Measurements from ENCODE around the gene CD63. TPM values are rescaled to one million over a fixed set of nuclear protein-coding genes. Genes with fewer than 3 reads are reported as not detected.

The CD63 gene
- total and polyA plus RNA-seq, 2 experiments from 2014 or later, result 1,401 to 2,624 TPM

DNA sequence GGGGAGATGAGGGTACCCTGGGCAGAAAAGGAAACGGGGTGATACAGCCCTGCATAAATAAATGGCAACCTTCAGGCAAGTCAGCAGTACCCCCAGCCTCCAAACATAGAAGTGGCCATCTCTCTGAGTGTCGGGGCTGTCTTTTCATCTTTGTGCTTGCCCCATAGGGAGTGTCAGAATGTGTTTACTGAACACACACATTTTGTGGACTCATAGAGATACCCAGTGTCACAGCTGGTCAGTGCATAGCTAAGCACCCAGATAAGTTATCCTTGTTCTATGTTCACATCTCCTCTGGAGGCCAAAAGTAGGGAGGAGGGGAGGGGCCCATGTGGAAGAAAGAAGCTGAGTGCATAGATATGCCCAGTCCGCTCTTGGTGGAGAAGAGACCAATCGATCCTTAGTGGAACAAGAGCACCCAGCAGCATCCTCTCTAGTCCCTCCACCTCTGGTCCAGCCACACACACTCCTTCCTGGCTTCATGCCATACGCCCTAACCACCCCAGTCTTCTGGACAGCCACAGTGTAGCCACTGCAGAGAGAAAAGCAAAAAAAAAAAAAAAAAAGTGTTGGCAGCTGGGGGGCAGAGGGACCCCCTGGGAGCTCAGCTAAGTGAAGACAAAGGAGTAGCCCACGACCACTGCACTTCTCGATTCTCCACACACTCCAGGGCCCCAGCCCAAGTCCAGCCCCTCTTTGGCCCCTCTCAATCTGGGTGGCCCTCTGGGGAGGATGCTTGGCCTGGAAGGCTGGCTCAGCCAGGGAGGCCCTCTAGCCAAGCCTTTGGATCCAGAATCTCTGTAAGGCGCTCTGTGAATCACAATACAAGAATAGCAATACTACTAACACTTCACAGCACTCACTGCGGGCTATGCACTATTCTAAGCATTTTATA is 23.7 kb downstream of the CD63 start:
- peak overlapping the region; percentile 98 for H3K4me2 ChIP-seq
- WGBS (ENCODE audit: low lambda C conversion rate, missing lambda C conversion rate), result 67% methylated on average over 8 of the region's 9 CpGs
- H2AFZ ChIP-seq, result no peak overlapping the region
- no peaks in the 10 kb centered on the region for H3K79me2 ChIP-seq
- TF ChIP-seq, protein P1, sequence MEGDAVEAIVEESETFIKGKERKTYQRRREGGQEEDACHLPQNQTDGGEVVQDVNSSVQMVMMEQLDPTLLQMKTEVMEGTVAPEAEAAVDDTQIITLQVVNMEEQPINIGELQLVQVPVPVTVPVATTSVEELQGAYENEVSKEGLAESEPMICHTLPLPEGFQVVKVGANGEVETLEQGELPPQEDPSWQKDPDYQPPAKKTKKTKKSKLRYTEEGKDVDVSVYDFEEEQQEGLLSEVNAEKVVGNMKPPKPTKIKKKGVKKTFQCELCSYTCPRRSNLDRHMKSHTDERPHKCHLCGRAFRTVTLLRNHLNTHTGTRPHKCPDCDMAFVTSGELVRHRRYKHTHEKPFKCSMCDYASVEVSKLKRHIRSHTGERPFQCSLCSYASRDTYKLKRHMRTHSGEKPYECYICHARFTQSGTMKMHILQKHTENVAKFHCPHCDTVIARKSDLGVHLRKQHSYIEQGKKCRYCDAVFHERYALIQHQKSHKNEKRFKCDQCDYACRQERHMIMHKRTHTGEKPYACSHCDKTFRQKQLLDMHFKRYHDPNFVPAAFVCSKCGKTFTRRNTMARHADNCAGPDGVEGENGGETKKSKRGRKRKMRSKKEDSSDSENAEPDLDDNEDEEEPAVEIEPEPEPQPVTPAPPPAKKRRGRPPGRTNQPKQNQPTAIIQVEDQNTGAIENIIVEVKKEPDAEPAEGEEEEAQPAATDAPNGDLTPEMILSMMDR (IDR thresholded peaks at IDR 0.05; ENCODE audit: poor library complexity), result no peak
- no peak for TF ChIP-seq EZH2phosphoT487 (IDR thresholded peaks at IDR 0.05; ENCODE audit: low read depth, severe bottlenecking, unreplicated experiment)
- TF ChIP-seq EZH2 (IDR thresholded peaks at IDR 0.05; ENCODE audit: borderline replicate concordance), result no peak
- H4K20me1 ChIP-seq (ENCODE audit: insufficient read depth, poor library complexity, severe bottlenecking), result no peaks in the 10 kb centered on the region
- H3K27ac ChIP-seq, result no peak overlapping the region
- no peak overlapping the region for H3K4me3 ChIP-seq
- no peak for DNase-seq (ENCODE audit: low spot score)
- no peaks in the 10 kb centered on the region for H3K36me3 ChIP-seq (replicated peaks; ENCODE audit: insufficient read depth, low read depth)
- no peaks in the 10 kb centered on the region for H3K9me3 ChIP-seq (ENCODE audit: low read depth)
- H3K27me3 ChIP-seq, result peaks cover 41% of the 10 kb centered on the region
- no peaks in the 10 kb centered on the region for H3K4me1 ChIP-seq (ENCODE audit: insufficient read depth)
- H3K9me2 ChIP-seq (replicated peaks; ENCODE audit: insufficient read depth), result no peaks in the 10 kb centered on the region

DNA sequence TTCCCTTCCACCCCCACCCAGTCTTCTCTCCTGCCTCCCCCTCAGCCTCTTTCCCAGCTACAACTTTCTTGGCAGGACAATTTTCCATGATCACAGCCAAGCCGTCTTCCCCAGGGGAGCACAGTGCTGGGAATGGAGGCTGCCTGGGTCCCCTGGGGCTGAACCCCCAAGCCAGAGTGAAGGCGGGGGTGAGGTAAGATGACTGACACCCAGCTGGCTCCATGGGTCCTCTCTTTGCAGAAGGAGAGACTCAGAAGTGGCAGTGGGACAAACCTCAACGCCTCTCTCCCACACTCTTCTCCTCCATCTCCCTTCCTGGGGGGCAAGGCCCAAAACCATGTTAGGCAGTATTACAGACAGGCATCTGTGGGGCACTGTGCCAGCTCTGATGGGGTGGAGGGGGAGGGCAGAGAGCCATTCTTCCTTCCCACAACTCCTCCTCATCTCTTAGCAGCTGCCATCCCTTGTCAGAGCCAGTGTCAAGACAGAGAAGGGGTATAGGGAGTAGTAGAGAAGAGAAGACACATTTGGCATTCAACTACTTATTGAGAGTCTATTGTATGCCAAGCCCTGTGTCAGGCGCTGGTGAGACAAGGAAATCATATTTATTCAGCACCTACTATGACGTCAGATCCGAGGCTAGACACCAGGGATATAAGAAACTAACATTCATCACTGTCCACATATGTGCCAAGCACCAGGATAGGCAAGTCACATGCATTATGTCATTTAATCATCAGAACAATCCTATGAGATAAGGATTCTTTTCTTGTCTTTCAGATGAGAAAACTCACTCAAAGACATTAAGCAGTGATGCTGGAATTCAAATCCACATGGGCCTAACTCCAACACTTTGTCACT is 24.7 kb downstream of the CD63 start:
- H2AFZ ChIP-seq, result no peak overlapping the region
- H4K20me1 ChIP-seq (ENCODE audit: insufficient read depth, poor library complexity, severe bottlenecking), result no peaks in the 10 kb centered on the region
- no peak overlapping the region for H3K4me3 ChIP-seq
- H3K9me2 ChIP-seq (replicated peaks; ENCODE audit: insufficient read depth), result no peaks in the 10 kb centered on the region
- no peak overlapping the region for H3K27ac ChIP-seq
- no peak for DNase-seq (ENCODE audit: low spot score)
- no peaks in the 10 kb centered on the region for H3K4me1 ChIP-seq (ENCODE audit: insufficient read depth)
- H3K27me3 ChIP-seq, result peaks cover 32% of the 10 kb centered on the region
- no peaks in the 10 kb centered on the region for H3K79me2 ChIP-seq
- TF ChIP-seq EZH2phosphoT487 (IDR thresholded peaks at IDR 0.05; ENCODE audit: low read depth, severe bottlenecking, unreplicated experiment), result no peak
- TF ChIP-seq, protein P1 (IDR thresholded peaks at IDR 0.05; ENCODE audit: poor library complexity), result no peak
- TF ChIP-seq EZH2 (IDR thresholded peaks at IDR 0.05; ENCODE audit: borderline replicate concordance), result no peak
- H3K36me3 ChIP-seq (replicated peaks; ENCODE audit: insufficient read depth, low read depth), result no peaks in the 10 kb centered on the region
- no peaks in the 10 kb centered on the region for H3K9me3 ChIP-seq (ENCODE audit: low read depth)
- H3K4me2 ChIP-seq, result no peak overlapping the region
- 86% methylated on average over 6 of the region's 6 CpGs for WGBS (ENCODE audit: low lambda C conversion rate, missing lambda C conversion rate)

DNA sequence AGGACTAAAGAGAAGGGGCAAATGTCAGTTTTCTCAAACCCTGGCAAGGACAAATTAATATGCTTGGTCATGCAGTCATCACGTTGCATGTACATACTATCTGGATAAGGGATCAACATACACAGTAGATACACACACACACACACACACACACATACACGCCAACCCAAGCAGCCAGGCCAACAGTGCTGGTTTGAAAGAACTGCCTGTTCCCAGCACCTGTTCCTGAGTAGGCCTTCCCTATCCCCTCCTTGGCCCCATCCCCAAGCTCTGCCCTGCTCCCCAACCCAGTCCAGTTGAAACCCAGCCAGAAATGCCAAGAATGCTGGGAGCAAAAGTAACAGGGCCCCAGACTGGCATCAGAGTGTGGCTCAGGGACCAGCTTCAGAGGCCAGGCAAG is 25.5 kb downstream of the CD63 start:
- DNase-seq (ENCODE audit: low spot score), result no peak
- Histone ChIP-seq H3K27me3 (peaks cover 24% of the 10 kb centered on the region), H3K79me2 (no peaks in the 10 kb centered on the region), H3K9me2 (replicated peaks; ENCODE audit: insufficient read depth) (no peaks in the 10 kb centered on the region), H3K4me1 (ENCODE audit: insufficient read depth) (no peaks in the 10 kb centered on the region), H3K4me3 (no peak overlapping the region), H3K36me3 (replicated peaks; ENCODE audit: insufficient read depth, low read depth) (no peaks in the 10 kb centered on the region), H3K9me3 (ENCODE audit: low read depth) (no peaks in the 10 kb centered on the region), H3K4me2 (no peak overlapping the region), H4K20me1 (ENCODE audit: insufficient read depth, poor library complexity, severe bottlenecking) (no peaks in the 10 kb centered on the region), H2AFZ (no peak overlapping the region), H3K27ac (no peak overlapping the region)
- 100% methylated on average over 2 of the region's 2 CpGs for WGBS (ENCODE audit: low lambda C conversion rate, missing lambda C conversion rate)
- TF ChIP-seq, protein P1 (IDR thresholded peaks at IDR 0.05; ENCODE audit: poor library complexity), result no peak
- TF ChIP-seq EZH2phosphoT487 (IDR thresholded peaks at IDR 0.05; ENCODE audit: low read depth, severe bottlenecking, unreplicated experiment) (no peak), EZH2 (IDR thresholded peaks at IDR 0.05; ENCODE audit: borderline replicate concordance) (no peak)

All from hepatocyte (in vitro differentiated cells).